Measurements from ENCODE around the gene SGSM2.

Gene SGSM2

GRCh38 chr17:2427215-2427614 lies 89.9 kb downstream of the SGSM2 start:
- no peak for DNase-seq

- DNase-seq = no peak
These were observed 90.6 kb downstream of the SGSM2 start for GRCh38 chr17:2427910-2428309.
